Ovary (tissue), 9 donors: ENCODE data around the gene COL1A2. TPM values are rescaled to one million over a fixed set of nuclear protein-coding genes. Genes with fewer than 3 reads are reported as not detected.
A peak's percentile ranks its signal among the peaks of the same experiment; 100 is the strongest.

ENCODE experiments used
- DNase-seq, 5 donors: peaks; one replicate each; pipeline ENCODE4 v3.0.0-alpha.2; 2019 to 2020
- H3K27ac ChIP-seq, 2 donors: fragments of 200-600 bp; one replicate each; pipeline versions ENCODE4 v1.5.1 to v1.8.0; 2019 to 2022
- H3K27me3 ChIP-seq: fragments of 200-600 bp; one replicate; pipeline ENCODE4 v1.8.0; 2022
- H3K36me3 ChIP-seq: fragments of 200-600 bp; sonication (generic); one replicate; pipeline ENCODE4 v1.5.1; 2019
- H3K4me1 ChIP-seq: one replicate; pipeline ENCODE4 v1.8.1; 2013; ENCODE audit warnings: mild to moderate bottlenecking, moderate library complexity; ENCODE audit not compliant: insufficient read depth
- H3K4me3 ChIP-seq: fragments of 200-600 bp; sonication (generic); one replicate; pipeline ENCODE4 v1.5.1; 2017
- H3K9me3 ChIP-seq, 2 donors: fragments of 200-600 bp in 1 of 2; sonication (generic) in 1 of 2; one replicate each; pipeline versions ENCODE4 v1.5.1 to v1.8.1; 2013 to 2019; ENCODE audit warnings: mild to moderate bottlenecking in 1 of 2, moderate library complexity in 1 of 2
- CTCF ChIP-seq, 3 donors: fragments of 450-650 bp in 2 of 3; fragments of 200-600 bp in 1 of 3; IDR thresholded peaks; one replicate each; pipeline versions ENCODE4 v1.5.1 to v1.8.0; 2016 to 2022; ENCODE audit warnings: antibody characterized with exemption in 3 of 3, mild to moderate bottlenecking in 1 of 3
- EP300 ChIP-seq: sonication (generic); formaldehyde crosslinking; IDR thresholded peaks from one replicate; pipeline ENCODE4 v1.6.1; 2017; ENCODE audit warnings: antibody characterized with exemption
- POLR2A ChIP-seq: fragments of 450-650 bp; IDR thresholded peaks from one replicate; pipeline ENCODE4 v1.6.1; 2017; ENCODE audit warnings: antibody characterized with exemption, mild to moderate bottlenecking, moderate library complexity
- WGBS, 3 donors: extraction: QIAGEN DNeasy Blood & Tissue Kit in 1 of 3; methylation state at CpG; one replicate each; pipeline versions ENCODE4 v1.1.5 to v1.1.7; 2013 to 2017; 5-methylcytosine and 5-hydroxymethylcytosine counted together
- intact Hi-C, 4 donors: fragments of 100-400 bp; cut with DNase I; formaldehyde crosslinking; loops; one replicate each; pipeline versions ENCODE4 v1.11.0 to v1.15.1; 2022 to 2023
- polyA plus RNA-seq, 2 donors: library from polyadenylated mRNA; stranded (reverse); fragments of 200-250 nt in 1 of 2; fragments of 350-450 nt in 1 of 2; fragmentation: Illumina TruSeq in 1 of 2; extraction: RNeasy Lipid Tissue Mini Kit (QIAGEN cat#74804) in 1 of 2; gene quantifications; one replicate each; pipeline ENCODE4 v1.2.3, GENCODE V29; 2013 to 2014
- total RNA-seq, 7 donors: library from RNA; depleted of rRNA in 2 of 7; stranded (reverse); fragments of >200 nt in 2 of 7; fragmentation: NEBNext Ultra II Directional in 3 of 7; extraction: Animal tissue kit (Norgen Biotek cat#: 25700) in 3 of 7; gene quantifications; one replicate each; pipeline versions ENCODE4 v1.1.0 to v1.2.4, GENCODE V29; 2016 to 2023
- donor health status: DM: no; HTN: no; CAD: no; lungs with moderate emphysema.
- donor health status: DM: no; HTN: no; CAD: no.
- donor health status: Bipolar disorder and iron deficiency.
- donor health status: DM: yes; HTN: yes; CAD: no.
- donor health status: DM: no; HTN: no; CAD: no.
- donor health status: DM: yes; HTN: yes; CAD: no.

The COL1A2 gene
- total and polyA plus RNA-seq, 9 donors = 133 to 2,370 (median 497) TPM

- intact Hi-C loops = no loop called here
- Histone ChIP-seq H3K27ac (no peak overlapping the region), H3K9me3 (no peaks in the 10 kb centered on the region), H3K4me1 (no peaks in the 10 kb centered on the region), H3K27me3 (no peaks in the 10 kb centered on the region), H3K4me3 (no peak overlapping the region), H3K36me3 (no peaks in the 10 kb centered on the region)
- TF ChIP-seq EP300 (no peak), POLR2A (no peak), CTCF (IDR thresholded peaks at IDR 0.05) (no peak)
- 64 to 69% (median 67%) methylated on average over 2 of the region's 2 CpGs for WGBS, 3 donors
- no peak for DNase-seq
Observed at GRCh38 chr7:94444813-94445212, 50.1 kb downstream of the COL1A2 start.

GRCh38 chr7:94445696-94446194 lies 51.0 kb downstream of the COL1A2 start:
- no peak for DNase-seq
- Histone ChIP-seq H3K9me3 (no peaks in the 10 kb centered on the region), H3K27ac (no peak overlapping the region), H3K4me1 (no peaks in the 10 kb centered on the region), H3K4me3 (no peak overlapping the region), H3K27me3 (no peaks in the 10 kb centered on the region), H3K36me3 (no peaks in the 10 kb centered on the region)
- TF ChIP-seq EP300 (no peak), CTCF (IDR thresholded peaks at IDR 0.05) (no peak), POLR2A (no peak)
- intact Hi-C loops = no loop called here
- WGBS, 3 donors = 74 to 87% (median 76%) methylated on average over 2 of the region's 2 CpGs

GRCh38 chr7:94446308-94446707 lies 51.6 kb downstream of the COL1A2 start:
- Histone ChIP-seq H3K9me3 (no peaks in the 10 kb centered on the region), H3K4me1 (no peaks in the 10 kb centered on the region), H3K4me3 (no peak overlapping the region), H3K27me3 (no peaks in the 10 kb centered on the region), H3K36me3 (no peaks in the 10 kb centered on the region), H3K27ac (no peak overlapping the region)
- no peak for DNase-seq
- intact Hi-C loops = no loop called here
- WGBS, 3 donors = 93 to 96% (median 95%) methylated on average over 5 of the region's 5 CpGs
- TF ChIP-seq POLR2A (no peak), CTCF (IDR thresholded peaks at IDR 0.05) (no peak)

- DNase-seq = no peak
- no peaks in the 10 kb centered on the region for H3K27me3 ChIP-seq
- intact Hi-C loops = no loop called here
- no peak overlapping the region for H3K4me3 ChIP-seq
- H3K9me3 ChIP-seq = no peaks in the 10 kb centered on the region
- no peak overlapping the region for H3K27ac ChIP-seq
- TF ChIP-seq CTCF (IDR thresholded peaks at IDR 0.05) (peak; percentile 36 to 64 (median 56)), EP300 (no peak)
- H3K36me3 ChIP-seq = no peaks in the 10 kb centered on the region
- peaks cover 4% of the 10 kb centered on the region for H3K4me1 ChIP-seq
- 44 to 53% (median 45%) methylated on average over 4 of the region's 4 CpGs for WGBS, 3 donors
Observed at GRCh38 chr7:94449151-94449725, 54.5 kb downstream of the COL1A2 start.
